Activated T-cell treated with anti-CD3 and anti-CD28 coated beads for 48 hours (primary cell): ENCODE measurements around the gene PROK1.
"Not testable (repeated sequence)": the region's sequence is repeated elsewhere in the genome, so short reads cannot be mapped to it uniquely, and the experiment has no call there.

Experiments used
- DNase-seq: peaks from one replicate; pipeline ENCODE4 v3.0.0-alpha.2; 2020; ENCODE audit warnings: low read depth

The PROK1 gene

GRCh38 chr1:110450929-110451328 is at the start of gene PROK1:
Gene PROK1, plus strand, starts transcription at chr1:110451149. Its CDS starts 68 bp downstream, at chr1:110451217.
- DNase-seq, result no peak

GRCh38 chr1:110403805-110404204 is 47.1 kb upstream of the PROK1 start:
- no peak for DNase-seq

GRCh38 chr1:110404401-110404800 is 46.5 kb upstream of the PROK1 start:
- DNase-seq, result no peak

- not testable (repeated sequence) for DNase-seq
These were observed 44.5 kb upstream of the PROK1 start for GRCh38 chr1:110406407-110406806.

GRCh38 chr1:110407260-110408210 is 43.4 kb upstream of the PROK1 start, which contains the start of gene LAMTOR5:
Gene LAMTOR5, minus strand, starts transcription at chr1:110407694. Its CDS starts 74 bp downstream, at chr1:110407620.
- peak; percentile 86 for DNase-seq

- no peak for DNase-seq
These were observed 42.5 kb upstream of the PROK1 start for GRCh38 chr1:110408488-110408887.

GRCh38 chr1:110409316-110409715 is 41.6 kb upstream of the PROK1 start:
- no peak for DNase-seq

- no peak for DNase-seq
These were observed 39.7 kb upstream of the PROK1 start for GRCh38 chr1:110411173-110411735.

- DNase-seq, result peak; percentile 53
These were observed 38.4 kb upstream of the PROK1 start for GRCh38 chr1:110412576-110412975.

GRCh38 chr1:110413045-110413444 is 37.9 kb upstream of the PROK1 start:
- not testable (repeated sequence) for DNase-seq

- no peak for DNase-seq
These were observed 32.2 kb upstream of the PROK1 start for GRCh38 chr1:110418729-110419128.

GRCh38 chr1:110420023-110420662 is 30.8 kb upstream of the PROK1 start:
- no peak for DNase-seq

GRCh38 chr1:110420874-110421793 is 29.8 kb upstream of the PROK1 start:
- no peak for DNase-seq

GRCh38 chr1:110424699-110425611 is 26.0 kb upstream of the PROK1 start:
- DNase-seq, result no peak

- DNase-seq, result no peak
These were observed 25.3 kb upstream of the PROK1 start for GRCh38 chr1:110425612-110426152.

GRCh38 chr1:110426854-110427253 is 24.1 kb upstream of the PROK1 start:
- no peak for DNase-seq

GRCh38 chr1:110428946-110429345 is 22.0 kb upstream of the PROK1 start:
- no peak for DNase-seq

- DNase-seq, result no peak
These were observed 20.6 kb upstream of the PROK1 start for GRCh38 chr1:110430366-110430765.

GRCh38 chr1:110430901-110431300 is 20.0 kb upstream of the PROK1 start:
- no peak for DNase-seq

GRCh38 chr1:110433213-110433612 is 17.7 kb upstream of the PROK1 start:
- DNase-seq, result no peak
